Measurements from ENCODE around the gene FFAR2. TPM values are rescaled to one million over a fixed set of nuclear protein-coding genes. Genes with fewer than 3 reads are reported as not detected.

The FFAR2 gene
- total RNA-seq, 1 experiment from 2014 or later: not detected

DNA sequence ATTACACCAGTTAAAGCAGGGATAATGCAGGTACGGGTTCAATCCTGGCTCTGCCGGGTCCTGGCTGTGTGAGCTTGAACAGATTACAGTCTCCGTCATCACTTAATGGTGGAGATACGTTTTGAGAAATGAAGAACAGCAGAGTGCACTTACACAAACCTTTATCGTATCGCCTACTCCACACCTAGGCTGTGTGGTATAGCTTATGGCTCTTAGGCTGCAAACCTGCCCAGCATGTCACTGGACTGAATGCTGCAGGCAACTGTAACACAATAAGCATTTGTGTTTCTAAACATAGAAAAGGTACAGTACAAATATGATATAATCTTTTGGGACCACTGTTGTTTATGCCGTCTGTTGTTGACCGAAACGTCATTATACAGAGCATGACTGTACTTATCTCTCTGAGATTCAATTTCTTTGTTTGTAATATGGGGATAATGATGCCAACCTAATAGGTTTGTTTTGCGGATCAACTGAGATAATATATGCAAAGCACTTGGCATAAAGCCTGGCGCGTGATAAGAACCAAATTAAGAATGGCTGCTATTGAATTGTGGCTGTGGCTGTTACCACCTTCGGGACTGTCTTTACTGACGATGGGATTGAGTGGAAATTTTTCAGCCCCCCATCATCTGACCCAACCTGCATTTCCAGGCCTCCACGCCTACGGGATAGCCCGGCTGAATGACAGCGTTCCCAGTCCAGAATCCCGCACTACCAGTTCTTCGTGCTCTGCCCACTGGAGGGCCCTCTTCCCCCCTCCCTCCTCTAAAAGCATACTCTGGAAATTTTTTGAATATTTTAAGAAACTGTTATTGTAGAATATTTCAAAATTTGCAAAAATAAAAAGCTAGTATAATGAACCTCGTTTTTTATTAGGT is 31.0 kb downstream of the FFAR2 start:
- Histone ChIP-seq H3K36me3 (ENCODE audit: control insufficient read depth, insufficient read depth, low read length) (no peaks in the 10 kb centered on the region), H3K4me1 (no peaks in the 10 kb centered on the region), H3K27me3 (replicated peaks; ENCODE audit: control insufficient read depth, insufficient read depth, low read length) (no peaks in the 10 kb centered on the region), H3K9me3 (no peaks in the 10 kb centered on the region), H3K4me3 (ENCODE audit: low read depth, low read length) (no peak overlapping the region)
- no TSS peak for BruUV-seq (replicated peaks)
- CTCF ChIA-PET: interaction anchor here (0.6 to 1.5 kb wide), 3 partner anchors 11 to 168 kb away, joined by 3 to 4 read pairs (median 3); no protein-coding TSS in a partner anchor
- Mint-ChIP-seq H3K9me3 (ENCODE audit: unreplicated experiment) (no peaks in the 10 kb centered on the region), H3K27ac (ENCODE audit: unreplicated experiment) (no peak overlapping the region), H3K4me1 (ENCODE audit: low read depth, unreplicated experiment) (peaks cover 6% of the 10 kb centered on the region), H3K27me3 (ENCODE audit: insufficient read depth, unreplicated experiment) (no peaks in the 10 kb centered on the region), H3K4me3 (ENCODE audit: unreplicated experiment) (no peak overlapping the region), H3K36me3 (ENCODE audit: insufficient read depth, unreplicated experiment) (no peaks in the 10 kb centered on the region)
- intact Hi-C loops (cut with micrococcal nuclease; ENCODE audit: unreplicated experiment): no loop called here
- TF ChIP-seq, protein P1, sequence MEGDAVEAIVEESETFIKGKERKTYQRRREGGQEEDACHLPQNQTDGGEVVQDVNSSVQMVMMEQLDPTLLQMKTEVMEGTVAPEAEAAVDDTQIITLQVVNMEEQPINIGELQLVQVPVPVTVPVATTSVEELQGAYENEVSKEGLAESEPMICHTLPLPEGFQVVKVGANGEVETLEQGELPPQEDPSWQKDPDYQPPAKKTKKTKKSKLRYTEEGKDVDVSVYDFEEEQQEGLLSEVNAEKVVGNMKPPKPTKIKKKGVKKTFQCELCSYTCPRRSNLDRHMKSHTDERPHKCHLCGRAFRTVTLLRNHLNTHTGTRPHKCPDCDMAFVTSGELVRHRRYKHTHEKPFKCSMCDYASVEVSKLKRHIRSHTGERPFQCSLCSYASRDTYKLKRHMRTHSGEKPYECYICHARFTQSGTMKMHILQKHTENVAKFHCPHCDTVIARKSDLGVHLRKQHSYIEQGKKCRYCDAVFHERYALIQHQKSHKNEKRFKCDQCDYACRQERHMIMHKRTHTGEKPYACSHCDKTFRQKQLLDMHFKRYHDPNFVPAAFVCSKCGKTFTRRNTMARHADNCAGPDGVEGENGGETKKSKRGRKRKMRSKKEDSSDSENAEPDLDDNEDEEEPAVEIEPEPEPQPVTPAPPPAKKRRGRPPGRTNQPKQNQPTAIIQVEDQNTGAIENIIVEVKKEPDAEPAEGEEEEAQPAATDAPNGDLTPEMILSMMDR (IDR thresholded peaks at IDR 0.05; ENCODE audit: insufficient read depth in 1 of 2, low read depth in 1 of 2, low read length in 1 of 2, severe bottlenecking in 1 of 2, unreplicated experiment in 1 of 2): peak in 1 of 2 experiments; percentile 21
- POLR2A ChIA-PET: no interaction called here
- DNase-seq: peak in 1 of 2 experiments; percentile 38

DNA sequence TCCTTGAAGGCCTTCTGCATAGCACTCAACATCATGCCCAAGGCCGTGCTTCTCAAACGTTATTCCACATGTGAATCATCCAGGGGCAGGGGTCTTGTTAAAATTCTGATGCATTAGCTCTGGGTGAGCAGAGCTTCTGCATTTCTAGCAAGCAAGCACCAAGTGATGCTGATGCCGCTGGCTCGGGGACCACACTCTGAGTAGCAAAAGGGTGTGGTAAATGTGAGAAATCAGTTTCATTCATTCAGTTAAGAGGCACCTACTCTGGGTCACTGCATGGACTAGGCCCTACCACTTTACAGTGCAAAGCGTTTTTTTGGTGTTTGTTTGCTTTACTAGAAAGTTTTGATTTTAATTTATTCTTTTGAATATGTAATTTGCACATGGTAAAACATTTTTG is 35.0 kb downstream of the FFAR2 start:
- no peak for DNase-seq
- BruUV-seq (replicated peaks): no TSS peak
- H3K27me3 Mint-ChIP-seq (ENCODE audit: insufficient read depth, unreplicated experiment): no peaks in the 10 kb centered on the region
- no peaks in the 10 kb centered on the region for H3K9me3 ChIP-seq
- peaks cover 30% of the 10 kb centered on the region for H3K4me1 Mint-ChIP-seq (ENCODE audit: low read depth, unreplicated experiment)
- intact Hi-C loops (cut with micrococcal nuclease; ENCODE audit: unreplicated experiment): no loop called here
- H3K9me3 Mint-ChIP-seq (ENCODE audit: unreplicated experiment): no peaks in the 10 kb centered on the region
- H3K27ac Mint-ChIP-seq (ENCODE audit: unreplicated experiment): no peak overlapping the region
- TF ChIP-seq, protein P1 (IDR thresholded peaks at IDR 0.05; ENCODE audit: insufficient read depth in 1 of 2, low read depth in 1 of 2, low read length in 1 of 2, severe bottlenecking in 1 of 2, unreplicated experiment in 1 of 2): no peak
- H3K4me3 Mint-ChIP-seq (ENCODE audit: unreplicated experiment): no peak overlapping the region
- ChIA-PET CTCF (no interaction called here), POLR2A (no interaction called here)
- H3K4me3 ChIP-seq (ENCODE audit: low read depth, low read length): no peak overlapping the region
- no peaks in the 10 kb centered on the region for H3K27me3 ChIP-seq (replicated peaks; ENCODE audit: control insufficient read depth, insufficient read depth, low read length)
- peaks cover 34% of the 10 kb centered on the region for H3K4me1 ChIP-seq
- no peaks in the 10 kb centered on the region for H3K36me3 ChIP-seq (ENCODE audit: control insufficient read depth, insufficient read depth, low read length)
- peaks cover 6% of the 10 kb centered on the region for H3K36me3 Mint-ChIP-seq (ENCODE audit: insufficient read depth, unreplicated experiment)

DNA sequence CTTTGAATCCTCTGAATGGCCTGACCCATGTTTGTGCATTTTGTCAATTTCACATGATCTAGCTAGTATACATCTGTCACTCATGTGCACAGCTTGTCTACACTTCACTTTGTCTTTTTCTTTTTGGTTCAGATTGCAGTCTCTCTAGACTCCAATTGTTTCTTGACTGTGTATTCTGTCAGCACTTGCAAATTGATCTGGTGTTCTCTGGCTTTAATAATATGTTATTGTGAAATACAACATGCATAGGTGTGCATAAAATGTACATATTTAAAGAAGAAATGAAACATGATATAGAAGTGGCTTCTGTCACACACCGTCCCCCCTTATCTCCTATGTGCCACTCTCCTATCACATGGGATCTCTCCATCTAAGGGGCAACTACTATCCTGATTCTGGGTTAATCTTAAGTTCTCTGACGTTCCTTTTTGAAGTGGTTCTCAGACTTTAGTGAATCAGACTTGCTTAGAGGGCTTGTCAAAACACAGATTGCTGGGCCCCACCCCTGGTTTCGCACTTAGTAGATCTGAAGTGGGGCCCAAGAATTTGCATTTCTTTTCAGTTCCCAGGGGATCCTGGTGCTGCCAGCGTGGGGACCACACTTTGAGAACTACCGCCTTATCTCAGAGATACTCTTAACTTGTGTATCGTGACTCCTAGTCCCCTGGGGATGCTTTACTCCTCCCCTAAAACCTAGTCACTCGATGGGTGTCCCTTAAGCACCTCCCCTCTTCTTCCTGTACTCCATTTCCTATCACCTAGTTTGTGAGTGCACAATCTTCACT is 36.4 kb downstream of the FFAR2 start:
- no peak overlapping the region for H3K4me3 Mint-ChIP-seq (ENCODE audit: unreplicated experiment)
- no peaks in the 10 kb centered on the region for H3K9me3 Mint-ChIP-seq (ENCODE audit: unreplicated experiment)
- peaks cover 25% of the 10 kb centered on the region for H3K4me1 Mint-ChIP-seq (ENCODE audit: low read depth, unreplicated experiment)
- H3K36me3 ChIP-seq (ENCODE audit: control insufficient read depth, insufficient read depth, low read length): no peaks in the 10 kb centered on the region
- peaks cover 6% of the 10 kb centered on the region for H3K36me3 Mint-ChIP-seq (ENCODE audit: insufficient read depth, unreplicated experiment)
- no peak for DNase-seq
- no peaks in the 10 kb centered on the region for H3K27me3 Mint-ChIP-seq (ENCODE audit: insufficient read depth, unreplicated experiment)
- ChIA-PET POLR2A (no interaction called here), CTCF (no interaction called here)
- intact Hi-C loops (cut with micrococcal nuclease; ENCODE audit: unreplicated experiment): no loop called here
- no peaks in the 10 kb centered on the region for H3K9me3 ChIP-seq
- no peak overlapping the region for H3K27ac Mint-ChIP-seq (ENCODE audit: unreplicated experiment)
- peaks cover 34% of the 10 kb centered on the region for H3K4me1 ChIP-seq
- H3K4me3 ChIP-seq (ENCODE audit: low read depth, low read length): no peak overlapping the region
- no TSS peak for BruUV-seq (replicated peaks)
- TF ChIP-seq, protein P1 (IDR thresholded peaks at IDR 0.05; ENCODE audit: insufficient read depth in 1 of 2, low read depth in 1 of 2, low read length in 1 of 2, severe bottlenecking in 1 of 2, unreplicated experiment in 1 of 2): no peak
- H3K27me3 ChIP-seq (replicated peaks; ENCODE audit: control insufficient read depth, insufficient read depth, low read length): no peaks in the 10 kb centered on the region

Measured in Caco-2 (cell line).